Skeletal muscle cell (primary cell): ENCODE data around the gene PLCD4.
A peak's percentile ranks its signal among the peaks of the same experiment; 100 is the strongest.

Experiments
- DNase-seq: peaks from one replicate; pipeline ENCODE4 v3.0.0-alpha.2; 2010; ENCODE audit warnings: low read depth
- H3K4me3 ChIP-seq: 2 replicates; pipeline ENCODE4 v1.5.1; 2011; ENCODE audit warnings: low read depth, mild to moderate bottlenecking, control low read depth, low read length, moderate library complexity

The PLCD4 gene

GRCh38 chr2:218618102-218618860 lies 10.6 kb downstream of the PLCD4 start:
- no peak overlapping the region for H3K4me3 ChIP-seq
- DNase-seq = no peak

GRCh38 chr2:218621007-218621406 lies 13.3 kb downstream of the PLCD4 start:
- no peak overlapping the region for H3K4me3 ChIP-seq
- no peak for DNase-seq

DNA sequence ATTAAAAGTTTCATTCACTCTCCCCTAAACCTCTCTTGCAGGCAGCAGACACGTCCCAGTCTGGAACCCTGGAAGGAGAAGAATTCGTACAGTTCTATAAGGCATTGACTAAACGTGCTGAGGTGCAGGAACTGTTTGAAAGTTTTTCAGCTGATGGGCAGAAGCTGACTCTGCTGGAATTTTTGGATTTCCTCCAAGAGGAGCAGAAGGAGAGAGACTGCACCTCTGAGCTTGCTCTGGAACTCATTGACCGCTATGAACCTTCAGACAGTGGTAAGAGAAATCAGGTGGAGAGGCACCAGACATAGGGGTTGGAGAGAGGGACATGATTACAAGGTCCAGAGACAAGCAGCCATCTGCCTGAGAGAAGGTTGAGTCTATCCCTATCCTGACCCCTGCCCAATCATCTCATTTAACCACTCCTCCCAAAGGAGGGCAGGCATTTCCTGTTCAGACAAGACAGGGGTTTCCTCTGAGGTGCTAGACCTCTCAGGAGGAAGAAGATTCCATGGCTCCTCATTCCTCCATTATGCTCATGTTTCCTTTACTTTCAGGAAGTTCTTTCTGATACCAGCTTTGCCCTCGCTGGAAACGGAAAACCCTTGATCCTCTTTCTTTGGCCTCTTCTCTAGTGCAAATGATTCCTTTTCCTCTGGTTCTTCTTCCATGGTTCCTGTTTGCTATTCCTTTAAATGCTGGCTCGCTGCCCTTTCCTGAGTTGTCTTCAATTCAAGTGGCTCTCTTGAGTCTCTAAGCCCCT lies 15.1 kb downstream of the PLCD4 start:
- no peak for DNase-seq
- H3K4me3 ChIP-seq = no peak overlapping the region

GRCh38 chr2:218623366-218623705 lies 15.6 kb downstream of the PLCD4 start:
- no peak overlapping the region for H3K4me3 ChIP-seq
- no peak for DNase-seq

DNA sequence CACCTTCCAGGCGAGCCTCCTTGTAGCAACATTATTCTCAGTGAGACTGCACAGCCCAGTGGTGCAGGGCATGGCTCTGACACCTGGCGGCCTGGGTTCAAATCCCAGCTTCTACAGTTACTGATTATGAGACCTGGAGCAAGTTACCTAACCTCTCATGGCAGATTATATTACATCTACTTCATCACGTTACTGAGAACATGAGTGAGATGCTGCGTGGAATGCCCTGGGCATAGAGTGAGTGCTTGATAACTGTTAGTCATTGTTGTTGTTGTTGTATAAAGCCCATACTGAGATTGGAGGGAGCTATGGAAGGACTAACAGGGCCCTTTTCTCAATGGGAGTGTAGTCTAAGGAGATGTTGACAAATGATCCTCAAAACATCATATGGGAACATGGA lies 18.7 kb downstream of the PLCD4 start:
- DNase-seq = no peak
- H3K4me3 ChIP-seq = no peak overlapping the region

DNA sequence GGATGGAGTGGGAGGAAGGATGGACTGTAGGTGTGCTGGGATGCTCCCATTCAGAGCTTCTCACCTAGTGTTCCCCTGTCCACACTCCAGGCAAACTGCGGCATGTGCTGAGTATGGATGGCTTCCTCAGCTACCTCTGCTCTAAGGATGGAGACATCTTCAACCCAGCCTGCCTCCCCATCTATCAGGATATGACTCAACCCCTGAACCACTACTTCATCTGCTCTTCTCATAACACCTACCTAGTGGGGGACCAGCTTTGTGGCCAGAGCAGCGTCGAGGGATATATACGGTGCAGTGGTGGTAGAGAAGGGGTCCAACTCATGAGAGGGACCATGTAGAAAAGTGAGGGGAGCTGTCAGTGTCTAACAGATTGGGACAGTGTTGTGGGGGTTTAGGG lies 20.2 kb downstream of the PLCD4 start:
- no peak overlapping the region for H3K4me3 ChIP-seq
- no peak for DNase-seq

- no peak overlapping the region for H3K4me3 ChIP-seq
- peak; percentile 9 for DNase-seq
Observed at GRCh38 chr2:218631837-218632236, 24.1 kb downstream of the PLCD4 start.

GRCh38 chr2:218635719-218636118 lies 28.0 kb downstream of the PLCD4 start:
- no peak for DNase-seq
- H3K4me3 ChIP-seq = no peak overlapping the region

- H3K4me3 ChIP-seq = no peak overlapping the region
- DNase-seq = no peak
Observed at GRCh38 chr2:218638372-218638771, 30.7 kb downstream of the PLCD4 start.

DNA sequence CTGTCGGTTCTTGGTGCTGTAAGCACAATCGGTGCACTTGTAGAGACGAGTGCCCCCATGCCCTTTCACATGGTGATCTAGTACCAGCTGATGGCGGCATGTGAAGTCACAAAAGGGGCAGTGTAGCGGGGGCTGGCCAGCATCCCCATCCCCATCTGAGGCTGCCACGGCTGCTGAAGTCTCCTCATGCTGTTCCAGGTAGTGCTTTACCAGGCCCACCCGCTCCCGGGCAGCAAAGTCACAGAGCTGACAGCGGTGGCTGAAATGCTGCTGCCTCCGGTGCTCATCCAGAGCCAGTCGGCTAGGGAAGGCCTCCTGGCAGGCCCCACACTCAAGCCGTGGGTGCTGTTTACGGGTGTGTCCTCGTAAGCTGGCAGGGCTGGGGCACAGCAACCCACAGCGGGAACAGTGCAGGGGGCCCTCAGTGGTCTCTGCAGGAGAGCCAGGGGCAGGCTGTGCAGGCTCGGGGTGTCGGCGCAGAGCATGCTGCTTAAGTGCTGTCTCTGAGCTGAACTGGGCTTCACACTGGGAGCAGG lies 34.5 kb downstream of the PLCD4 start:
- no peak overlapping the region for H3K4me3 ChIP-seq
- DNase-seq = no peak

DNA sequence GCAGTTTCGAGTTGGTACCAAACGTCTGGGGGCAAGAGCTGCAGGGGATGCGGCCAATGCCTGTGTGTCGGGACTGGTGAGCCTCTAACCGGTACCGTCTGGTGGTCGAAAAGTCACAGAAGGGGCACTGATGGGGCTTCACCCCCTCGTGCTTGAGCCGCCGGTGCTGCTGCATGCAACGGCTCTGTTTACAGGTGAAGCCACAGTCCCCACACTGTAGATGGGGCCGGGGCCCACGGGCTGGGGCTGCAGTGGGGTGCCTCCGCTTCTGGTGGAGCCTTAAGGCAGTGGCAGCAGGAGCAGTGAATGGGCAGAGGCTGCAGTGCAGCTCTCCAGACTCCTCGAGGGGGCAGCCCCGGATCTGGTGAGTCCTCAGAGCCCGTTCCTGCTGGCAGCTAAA lies 35.1 kb downstream of the PLCD4 start:
- DNase-seq = no peak
- no peak overlapping the region for H3K4me3 ChIP-seq

- DNase-seq = no peak
- H3K4me3 ChIP-seq = no peak overlapping the region
Observed at GRCh38 chr2:218643751-218644310, 36.1 kb downstream of the PLCD4 start.

DNA sequence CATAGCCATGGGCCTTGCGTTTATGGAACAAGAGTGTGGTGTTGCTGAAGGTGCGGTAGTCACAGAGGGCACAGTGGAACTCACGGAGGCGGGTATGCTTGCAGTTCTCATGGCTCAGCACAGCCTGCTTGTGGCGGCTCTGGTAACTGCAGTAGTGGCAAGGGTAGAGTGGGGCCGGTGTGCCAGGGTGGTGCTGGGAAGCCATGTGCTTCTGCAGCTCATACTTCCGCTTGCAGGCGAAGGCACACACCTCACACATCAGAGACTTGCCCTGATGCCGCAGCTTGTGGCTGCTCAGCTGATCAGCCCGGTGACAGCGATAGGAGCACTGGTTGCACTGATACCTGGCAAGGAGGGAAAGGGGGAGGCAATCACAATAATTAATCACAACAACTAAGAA lies 37.0 kb downstream of the PLCD4 start:
- no peak for DNase-seq
- H3K4me3 ChIP-seq = no peak overlapping the region

DNA sequence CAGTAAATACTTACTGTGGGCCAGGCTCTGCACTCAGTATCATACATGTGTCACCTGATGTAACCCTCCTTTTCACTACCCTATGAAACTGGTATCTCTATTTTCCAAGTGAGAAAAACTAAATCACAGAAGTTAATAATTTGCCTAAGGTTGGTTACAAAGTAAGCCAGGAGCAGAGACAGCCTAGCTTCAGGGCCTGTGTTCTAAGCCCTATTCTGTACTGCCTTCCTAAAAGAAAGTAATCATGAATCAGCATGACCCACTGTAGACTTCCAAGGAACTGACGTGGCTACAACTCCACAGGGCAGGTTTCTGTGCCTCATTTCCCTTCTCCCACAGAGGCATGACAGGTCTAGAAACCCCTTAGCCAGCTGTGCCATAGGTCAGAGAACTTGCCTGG lies 37.4 kb downstream of the PLCD4 start:
- peak; percentile 30 for DNase-seq
- no peak overlapping the region for H3K4me3 ChIP-seq

DNA sequence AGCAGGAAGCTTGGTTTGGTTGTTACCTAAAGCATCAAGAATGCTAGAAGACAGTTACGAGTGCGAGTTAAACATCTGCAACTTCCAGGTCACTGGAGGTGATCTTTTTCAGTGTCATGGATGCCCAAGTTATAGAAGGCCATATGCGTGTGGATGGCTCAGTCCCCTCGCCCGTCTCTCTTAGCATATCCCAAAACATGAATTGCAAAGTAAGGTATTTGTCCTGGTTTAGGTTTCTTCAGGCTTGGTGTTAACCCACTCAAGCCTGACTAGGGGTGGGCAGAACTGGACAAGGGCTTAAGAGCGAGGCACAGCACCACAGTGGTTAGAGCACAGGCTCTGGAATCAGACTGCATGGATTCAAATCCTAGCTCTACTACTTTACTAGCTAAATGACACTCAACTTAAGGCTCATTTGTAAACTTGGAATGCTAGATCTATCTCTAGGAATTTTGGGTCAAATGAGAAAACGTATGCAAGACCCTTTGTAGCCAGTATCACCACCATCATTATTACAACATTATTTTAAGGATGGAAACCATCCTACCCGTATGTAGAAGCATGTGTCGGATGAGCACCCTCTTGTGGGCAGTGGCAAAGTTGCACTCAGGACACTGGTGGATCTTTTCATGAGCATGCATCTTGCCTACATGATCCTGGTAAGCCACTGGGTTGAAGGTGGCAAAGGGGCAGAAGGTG lies 40.5 kb downstream of the PLCD4 start:
- H3K4me3 ChIP-seq = no peak overlapping the region
- DNase-seq = no peak

DNA sequence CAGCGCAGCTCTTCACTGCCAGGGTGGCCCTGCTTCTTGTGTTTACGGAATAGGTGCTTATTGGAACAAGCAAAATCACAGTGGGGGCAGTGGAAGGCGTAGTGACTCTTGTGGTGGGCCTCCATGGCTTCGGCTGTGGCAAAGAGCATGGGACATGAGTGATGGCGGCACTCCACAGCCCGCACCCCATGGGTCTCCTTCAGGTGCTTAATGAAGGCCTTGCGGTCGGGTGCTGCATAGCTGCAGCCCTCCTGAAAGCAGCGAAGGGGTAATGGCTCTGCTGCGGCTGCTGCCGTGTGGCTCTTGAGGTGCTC lies 41.0 kb downstream of the PLCD4 start:
- no peak for DNase-seq
- H3K4me3 ChIP-seq = no peak overlapping the region

GRCh38 chr2:218655751-218656150 lies 48.1 kb downstream of the PLCD4 start:
- no peak overlapping the region for H3K4me3 ChIP-seq
- no peak for DNase-seq

GRCh38 chr2:218658671-218659257 lies 51.1 kb downstream of the PLCD4 start:
- H3K4me3 ChIP-seq = peak overlapping the region; percentile 94
- DNase-seq = no peak

- peak; percentile 66 for DNase-seq
- H3K4me3 ChIP-seq = peak within 1 kb of the TSS; percentile 94
Observed at GRCh38 chr2:218659258-218659987, 51.7 kb downstream of the PLCD4 start, which contains the start of the genes BCS1L and ZNF142. Gene BCS1L, plus strand, starts transcription at chr2:218659683. Its CDS starts 1,305 bp downstream, at chr2:218660988. Gene ZNF142, minus strand, starts transcription at chr2:218659623. Its CDS starts 3,194 bp downstream, at chr2:218656429.
